Measurements from ENCODE around the gene MLXIP.
A peak's percentile ranks its signal among the peaks of the same experiment; 100 is the strongest.

Gene MLXIP

GRCh38 chr12:122147514-122148290 is 69.1 kb downstream of the MLXIP start:
- DNase-seq = no peak
- H3K9me3 Mint-ChIP-seq = no peaks in the 10 kb centered on the region
- no peaks in the 10 kb centered on the region for H3K27me3 Mint-ChIP-seq
- H3K27ac Mint-ChIP-seq = no peak overlapping the region
- peaks cover 8% of the 10 kb centered on the region for H3K4me1 Mint-ChIP-seq (ENCODE audit: low read depth)
- no peak overlapping the region for H3K4me3 Mint-ChIP-seq
- H3K36me3 Mint-ChIP-seq (ENCODE audit: low read depth) = peaks cover 14% of the 10 kb centered on the region

GRCh38 chr12:122148657-122149056 is 70.1 kb downstream of the MLXIP start:
- Mint-ChIP-seq H3K27me3 (no peaks in the 10 kb centered on the region), H3K4me1 (ENCODE audit: low read depth) (peaks cover 8% of the 10 kb centered on the region), H3K9me3 (no peaks in the 10 kb centered on the region), H3K4me3 (no peak overlapping the region), H3K27ac (no peak overlapping the region), H3K36me3 (ENCODE audit: low read depth) (peaks cover 5% of the 10 kb centered on the region)
- no peak for DNase-seq

GRCh38 chr12:122150127-122150681 is 71.6 kb downstream of the MLXIP start:
- Mint-ChIP-seq H3K36me3 (ENCODE audit: low read depth) (no peaks in the 10 kb centered on the region), H3K27ac (no peak overlapping the region), H3K4me3 (no peak overlapping the region)

GRCh38 chr12:122152754-122153153 is 74.2 kb downstream of the MLXIP start:
- no peaks in the 10 kb centered on the region for H3K9me3 Mint-ChIP-seq
- H3K4me1 Mint-ChIP-seq (ENCODE audit: low read depth) = peaks cover 8% of the 10 kb centered on the region
- H3K27me3 Mint-ChIP-seq = no peaks in the 10 kb centered on the region
- H3K36me3 Mint-ChIP-seq (ENCODE audit: low read depth) = no peaks in the 10 kb centered on the region
- DNase-seq = no peak
- no peak overlapping the region for H3K4me3 Mint-ChIP-seq
- no peak overlapping the region for H3K27ac Mint-ChIP-seq

More at GRCh38 chr12:122150127-122150681, 71.6 kb downstream of the MLXIP start:
- no peaks in the 10 kb centered on the region for H3K9me3 Mint-ChIP-seq
- DNase-seq = no peak
- no peaks in the 10 kb centered on the region for H3K27me3 Mint-ChIP-seq
- H3K4me1 Mint-ChIP-seq (ENCODE audit: low read depth) = peaks cover 8% of the 10 kb centered on the region

- Mint-ChIP-seq H3K4me3 (no peak overlapping the region), H3K27me3 (no peaks in the 10 kb centered on the region), H3K27ac (no peak overlapping the region), H3K9me3 (no peaks in the 10 kb centered on the region), H3K36me3 (ENCODE audit: low read depth) (no peaks in the 10 kb centered on the region), H3K4me1 (ENCODE audit: low read depth) (no peaks in the 10 kb centered on the region)
- no peak for DNase-seq
Observed at GRCh38 chr12:122155705-122156104, 77.1 kb downstream of the MLXIP start.

GRCh38 chr12:122158700-122159285 is 80.2 kb downstream of the MLXIP start:
- Mint-ChIP-seq H3K4me1 (ENCODE audit: low read depth) (peaks cover 12% of the 10 kb centered on the region), H3K27me3 (no peaks in the 10 kb centered on the region), H3K4me3 (no peak overlapping the region), H3K27ac (no peak overlapping the region), H3K9me3 (no peaks in the 10 kb centered on the region), H3K36me3 (ENCODE audit: low read depth) (no peaks in the 10 kb centered on the region)
- no peak for DNase-seq

GRCh38 chr12:122159882-122160281 is 81.3 kb downstream of the MLXIP start:
- no peak overlapping the region for H3K27ac Mint-ChIP-seq
- no peak overlapping the region for H3K4me3 Mint-ChIP-seq
- H3K27me3 Mint-ChIP-seq = peaks cover 4% of the 10 kb centered on the region
- H3K9me3 Mint-ChIP-seq = no peaks in the 10 kb centered on the region
- H3K4me1 Mint-ChIP-seq (ENCODE audit: low read depth) = peaks cover 12% of the 10 kb centered on the region
- DNase-seq = no peak
- H3K36me3 Mint-ChIP-seq (ENCODE audit: low read depth) = no peaks in the 10 kb centered on the region

GRCh38 chr12:122160761-122161160 is 82.2 kb downstream of the MLXIP start:
- Mint-ChIP-seq H3K27ac (no peak overlapping the region), H3K4me1 (ENCODE audit: low read depth) (peaks cover 12% of the 10 kb centered on the region), H3K27me3 (peaks cover 7% of the 10 kb centered on the region), H3K9me3 (no peaks in the 10 kb centered on the region), H3K36me3 (ENCODE audit: low read depth) (no peaks in the 10 kb centered on the region), H3K4me3 (no peak overlapping the region)
- no peak for DNase-seq

- no peaks in the 10 kb centered on the region for H3K9me3 Mint-ChIP-seq
- H3K27ac Mint-ChIP-seq = no peak overlapping the region
- no peak for DNase-seq
- H3K36me3 Mint-ChIP-seq (ENCODE audit: low read depth) = no peaks in the 10 kb centered on the region
- peaks cover 7% of the 10 kb centered on the region for H3K27me3 Mint-ChIP-seq
- H3K4me3 Mint-ChIP-seq = no peak overlapping the region
- peaks cover 16% of the 10 kb centered on the region for H3K4me1 Mint-ChIP-seq (ENCODE audit: low read depth)
Observed at GRCh38 chr12:122161682-122162081, 83.1 kb downstream of the MLXIP start.

- no peak overlapping the region for H3K27ac Mint-ChIP-seq
- no peak for DNase-seq
- no peaks in the 10 kb centered on the region for H3K36me3 Mint-ChIP-seq (ENCODE audit: low read depth)
- peaks cover 15% of the 10 kb centered on the region for H3K27me3 Mint-ChIP-seq
- H3K4me3 Mint-ChIP-seq = no peak overlapping the region
- H3K4me1 Mint-ChIP-seq (ENCODE audit: low read depth) = peaks cover 24% of the 10 kb centered on the region
- H3K9me3 Mint-ChIP-seq = no peaks in the 10 kb centered on the region
Observed at GRCh38 chr12:122162976-122163375, 84.4 kb downstream of the MLXIP start.

GRCh38 chr12:122166422-122167349 is 88.1 kb downstream of the MLXIP start:
- peak; percentile 60 for DNase-seq
- Mint-ChIP-seq H3K4me3 (peak overlapping the region; percentile 16), H3K27ac (peak overlapping the region; percentile 72), H3K27me3 (peaks cover 20% of the 10 kb centered on the region), H3K9me3 (no peaks in the 10 kb centered on the region), H3K4me1 (ENCODE audit: low read depth) (peaks cover 21% of the 10 kb centered on the region), H3K36me3 (ENCODE audit: low read depth) (no peaks in the 10 kb centered on the region)

GRCh38 chr12:122167356-122167925 is 88.9 kb downstream of the MLXIP start:
- DNase-seq = no peak
- peaks cover 20% of the 10 kb centered on the region for H3K27me3 Mint-ChIP-seq
- peak overlapping the region; percentile 16 for H3K4me3 Mint-ChIP-seq
- no peaks in the 10 kb centered on the region for H3K36me3 Mint-ChIP-seq (ENCODE audit: low read depth)
- H3K27ac Mint-ChIP-seq = peak overlapping the region; percentile 72
- peaks cover 14% of the 10 kb centered on the region for H3K4me1 Mint-ChIP-seq (ENCODE audit: low read depth)
- no peaks in the 10 kb centered on the region for H3K9me3 Mint-ChIP-seq

- no peaks in the 10 kb centered on the region for H3K9me3 Mint-ChIP-seq
- peaks cover 12% of the 10 kb centered on the region for H3K4me1 Mint-ChIP-seq (ENCODE audit: low read depth)
- H3K4me3 Mint-ChIP-seq = no peak overlapping the region
- no peak for DNase-seq
- H3K27me3 Mint-ChIP-seq = peaks cover 26% of the 10 kb centered on the region
- no peaks in the 10 kb centered on the region for H3K36me3 Mint-ChIP-seq (ENCODE audit: low read depth)
- no peak overlapping the region for H3K27ac Mint-ChIP-seq
Observed at GRCh38 chr12:122168492-122168891, 89.9 kb downstream of the MLXIP start.

GRCh38 chr12:122171399-122171798 is 92.8 kb downstream of the MLXIP start:
- Mint-ChIP-seq H3K27me3 (peaks cover 20% of the 10 kb centered on the region), H3K4me1 (ENCODE audit: low read depth) (peaks cover 23% of the 10 kb centered on the region), H3K36me3 (ENCODE audit: low read depth) (no peaks in the 10 kb centered on the region), H3K4me3 (no peak overlapping the region), H3K27ac (no peak overlapping the region), H3K9me3 (no peaks in the 10 kb centered on the region)
- no peak for DNase-seq

Data from activated T-cell treated with anti-CD3 and anti-CD28 coated beads, Interleukin-2, amount 50 U/mL, for 24 hours (primary cell).